SH-SY5Y (cell line): ENCODE results near the gene PFDN1.

ENCODE experiments used
- GATA2 ChIP-seq: IDR thresholded peaks from 2 replicates; pipeline ENCODE4 v1.6.1; 2011; ENCODE audit warnings: mild to moderate bottlenecking, low read depth, low read length
- GATA3 ChIP-seq: IDR thresholded peaks from 2 replicates; pipeline ENCODE4 v1.6.1; 2011; ENCODE audit warnings: low read depth, mild to moderate bottlenecking, low read length, moderate library complexity

Gene PFDN1

DNA sequence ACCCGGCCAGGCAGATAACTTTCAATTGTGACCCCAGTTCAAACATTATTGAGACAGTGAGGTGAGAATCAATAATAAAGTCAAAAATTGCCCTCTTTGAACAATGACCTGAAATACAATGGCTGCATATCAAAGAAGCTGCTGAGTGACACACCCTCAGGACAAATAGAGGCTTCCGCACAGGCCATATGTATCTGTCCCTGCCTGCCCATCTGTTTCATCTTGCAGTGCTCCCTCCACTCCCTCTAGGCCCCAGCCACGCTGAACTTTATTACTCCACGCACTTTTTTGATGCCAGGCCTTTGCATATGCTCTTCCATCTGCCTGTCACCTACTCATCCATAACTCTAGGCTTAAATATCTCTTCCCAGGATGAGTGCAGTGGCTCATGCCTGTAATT lies 15.9 kb upstream of the PFDN1 start:
- TF ChIP-seq GATA2 (no peak), GATA3 (no peak)

DNA sequence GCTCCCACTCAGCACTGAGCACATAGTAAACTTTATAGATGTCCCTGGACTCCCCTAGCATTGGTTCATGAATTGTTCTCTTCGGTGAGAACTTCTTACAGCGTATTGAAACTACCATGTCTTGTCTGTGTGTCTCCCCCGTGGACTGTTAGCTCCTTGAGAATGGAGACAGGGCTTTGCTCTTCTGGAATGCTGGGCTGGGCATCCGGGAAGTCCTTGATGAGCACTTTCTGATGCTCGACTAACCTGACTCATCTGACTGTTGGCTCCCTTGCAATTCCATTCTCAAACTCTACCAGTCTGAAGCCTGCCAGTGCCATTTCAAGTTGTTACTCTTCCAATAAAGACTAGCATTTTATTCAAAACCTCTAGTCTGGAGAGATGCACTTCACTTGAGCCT lies 15.0 kb upstream of the PFDN1 start:
- TF ChIP-seq GATA2: no peak
- no peak for TF ChIP-seq GATA3

DNA sequence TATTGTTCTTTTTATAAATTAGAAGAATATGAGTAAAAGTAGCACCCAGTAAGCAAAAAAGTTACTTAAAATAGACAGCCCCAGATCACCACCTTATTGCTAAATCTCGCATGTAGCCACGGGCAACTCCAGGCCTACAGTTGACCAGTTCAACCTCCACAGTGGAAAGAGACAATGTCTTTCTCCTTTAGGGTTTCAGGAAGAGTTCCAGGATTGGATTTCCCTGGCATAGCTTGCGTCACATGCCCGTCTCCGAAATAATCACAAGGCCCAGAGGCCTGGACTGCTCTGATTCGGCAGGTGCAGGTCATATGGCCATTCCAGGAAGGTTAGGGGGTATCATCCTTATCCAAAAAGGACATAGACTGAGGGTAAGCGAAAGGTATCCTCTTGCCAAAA lies 9.9 kb upstream of the PFDN1 start:
- no peak for TF ChIP-seq GATA2
- no peak for TF ChIP-seq GATA3

DNA sequence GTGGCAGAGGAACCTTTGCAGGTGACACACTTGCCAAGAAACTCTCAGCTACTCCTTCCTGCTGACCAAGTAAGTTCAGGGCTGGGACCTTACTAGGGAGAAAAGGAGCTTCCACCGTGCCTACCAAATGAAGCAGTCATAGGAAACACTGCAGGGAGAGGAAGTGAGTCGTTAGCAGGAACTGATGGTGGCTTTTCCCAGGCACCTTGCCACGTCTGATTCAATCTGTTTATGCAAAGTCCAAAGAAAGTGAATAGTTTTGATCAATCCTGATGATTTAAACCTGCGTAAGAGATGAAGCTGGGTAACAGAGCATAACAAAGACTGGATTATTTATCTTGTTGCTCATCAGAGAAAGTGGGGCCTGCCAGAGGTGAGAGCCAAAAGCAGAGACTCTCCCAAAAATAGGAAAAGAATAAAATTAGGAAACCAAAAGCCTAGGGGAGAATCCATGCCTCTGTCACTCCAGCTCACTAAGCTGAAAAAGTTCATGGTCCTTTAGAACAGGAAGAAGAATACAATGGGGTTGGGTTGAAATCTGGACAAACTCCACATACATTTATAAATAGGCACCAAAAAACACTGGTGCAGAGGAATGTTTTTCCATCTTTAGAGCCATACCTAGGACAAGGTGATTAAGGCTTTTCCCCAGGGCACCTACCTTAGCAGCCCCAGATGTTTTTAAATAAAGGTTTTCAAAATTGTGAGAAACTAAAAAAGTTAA lies 9.3 kb upstream of the PFDN1 start:
- TF ChIP-seq GATA2 (no peak), GATA3 (no peak)

DNA sequence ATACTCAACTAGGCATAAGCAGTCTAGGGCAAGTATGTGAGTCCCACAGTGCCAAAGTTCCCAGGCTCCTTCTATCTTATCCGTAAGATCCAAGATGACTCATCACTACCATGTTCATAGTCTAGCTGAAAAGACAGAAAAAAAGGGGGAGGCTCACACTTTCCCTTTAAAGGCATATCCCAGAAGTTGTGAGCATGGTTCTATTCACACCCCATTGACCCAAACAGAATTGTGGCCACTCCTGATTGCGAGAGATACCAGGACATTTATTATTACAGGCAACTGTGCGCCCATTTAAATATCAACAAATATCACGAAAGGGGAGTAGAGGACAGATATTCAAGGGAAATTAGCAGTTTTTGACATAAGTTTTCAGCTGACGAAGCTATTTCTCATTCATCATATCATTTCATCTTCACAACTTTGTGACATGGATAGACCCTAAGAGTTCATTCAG lies 8.1 kb upstream of the PFDN1 start:
- TF ChIP-seq GATA2 (no peak), GATA3 (no peak)

DNA sequence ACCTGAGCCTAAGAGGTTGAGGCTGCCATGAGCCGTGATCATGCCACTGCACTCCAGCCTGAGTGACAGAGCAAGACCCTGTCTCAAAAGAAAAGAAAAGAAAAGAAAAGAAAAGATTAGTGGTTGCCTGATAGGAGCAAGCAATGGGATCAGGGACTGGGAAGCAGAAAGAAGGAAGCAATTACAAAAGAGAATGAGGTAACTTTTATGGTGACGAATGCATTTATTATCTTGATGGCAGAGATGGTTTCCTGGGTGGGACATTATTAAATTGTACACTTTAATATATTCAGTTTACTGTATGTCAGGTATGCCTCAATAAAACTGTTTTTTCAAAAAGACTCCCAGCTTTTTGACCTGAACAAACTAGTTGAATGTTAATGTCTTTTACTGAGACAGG lies 7.5 kb upstream of the PFDN1 start:
- TF ChIP-seq GATA3 (no peak), GATA2 (no peak)

DNA sequence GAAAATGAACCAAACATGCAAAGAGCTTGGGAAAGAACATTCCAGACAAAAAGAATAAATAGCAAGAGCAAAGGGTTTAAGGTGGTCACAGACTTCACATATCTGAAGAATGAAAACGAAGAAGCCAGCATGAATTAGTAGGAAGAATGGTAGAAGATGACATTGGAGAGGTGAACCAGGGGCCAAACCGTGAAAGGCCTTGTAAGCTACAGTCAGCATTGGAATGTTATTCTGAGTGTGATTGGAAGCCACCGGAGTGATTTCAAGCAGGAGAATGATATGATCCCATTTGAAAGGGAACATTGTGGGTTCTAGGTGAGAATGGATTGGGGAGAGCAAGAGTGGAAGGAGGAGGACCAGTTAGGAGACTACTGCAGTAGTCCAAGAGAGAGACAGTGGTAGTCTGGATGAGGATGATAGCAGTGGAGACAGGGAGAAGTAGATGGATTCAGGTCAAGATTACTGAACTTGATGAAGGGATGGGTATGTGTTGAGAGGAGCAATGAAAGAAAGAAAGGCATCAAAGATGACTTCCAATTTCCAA lies 6.9 kb upstream of the PFDN1 start:
- TF ChIP-seq GATA2: no peak

DNA sequence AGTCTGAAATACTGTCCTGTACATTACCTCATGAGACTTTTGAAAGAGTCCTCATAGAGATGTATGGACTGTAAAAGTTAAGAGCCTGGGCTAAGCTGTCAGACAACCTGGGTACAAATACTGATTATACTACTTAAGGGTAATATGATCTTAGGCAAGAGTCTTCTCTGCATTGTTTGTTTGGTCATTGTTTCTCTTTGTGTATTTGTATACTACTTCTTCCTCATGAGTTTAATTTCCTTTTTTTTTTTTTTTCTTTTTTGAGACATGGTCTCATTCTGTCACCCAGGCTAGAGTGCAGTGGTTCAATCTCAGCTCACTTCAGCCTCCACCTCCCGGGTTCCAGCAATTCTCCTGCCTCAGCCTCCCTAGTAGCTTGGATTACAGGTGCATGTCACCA lies 2.6 kb upstream of the PFDN1 start:
- no peak for TF ChIP-seq GATA3
- no peak for TF ChIP-seq GATA2

DNA sequence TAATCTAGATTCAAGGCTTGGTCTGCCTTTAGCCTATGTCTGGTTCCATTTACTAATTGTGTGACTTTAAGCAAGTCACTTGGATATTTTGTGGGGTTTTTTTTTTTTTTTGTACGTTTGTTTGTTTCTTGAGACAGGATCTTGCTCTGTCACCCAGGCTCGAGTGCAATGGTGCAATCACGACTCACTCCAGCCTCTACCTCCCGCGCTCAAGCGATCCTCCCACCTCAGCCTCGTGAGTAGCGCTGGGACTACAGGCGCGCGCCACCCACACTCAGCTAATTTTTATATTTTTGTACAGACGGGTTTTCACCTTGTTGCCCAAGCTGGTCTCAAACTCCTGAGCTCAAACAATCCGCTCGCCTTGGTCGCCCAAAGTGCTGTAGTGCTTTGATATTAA lies 1.1 kb upstream of the PFDN1 start:
- TF ChIP-seq GATA3: no peak
- no peak for TF ChIP-seq GATA2

DNA sequence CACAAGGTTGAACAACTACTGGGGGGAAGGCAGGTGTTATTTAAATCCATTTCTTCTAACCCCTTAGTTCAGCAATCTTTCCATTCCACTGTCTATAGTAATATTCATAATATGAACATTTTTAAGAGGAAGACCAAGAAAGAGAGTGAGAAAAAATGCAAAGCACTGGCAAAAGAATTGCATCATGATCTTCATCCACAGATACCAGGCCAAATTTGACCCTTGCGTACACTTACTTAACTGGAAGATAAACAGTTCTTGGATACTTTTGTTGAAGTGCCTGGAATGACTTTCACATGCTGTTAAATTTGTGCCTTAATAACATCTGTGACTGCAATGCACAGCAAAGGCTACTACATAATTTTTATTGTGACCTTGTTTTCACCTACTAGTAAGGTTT lies 1.8 kb downstream of the PFDN1 start:
- TF ChIP-seq GATA3 (no peak), GATA2 (no peak)

DNA sequence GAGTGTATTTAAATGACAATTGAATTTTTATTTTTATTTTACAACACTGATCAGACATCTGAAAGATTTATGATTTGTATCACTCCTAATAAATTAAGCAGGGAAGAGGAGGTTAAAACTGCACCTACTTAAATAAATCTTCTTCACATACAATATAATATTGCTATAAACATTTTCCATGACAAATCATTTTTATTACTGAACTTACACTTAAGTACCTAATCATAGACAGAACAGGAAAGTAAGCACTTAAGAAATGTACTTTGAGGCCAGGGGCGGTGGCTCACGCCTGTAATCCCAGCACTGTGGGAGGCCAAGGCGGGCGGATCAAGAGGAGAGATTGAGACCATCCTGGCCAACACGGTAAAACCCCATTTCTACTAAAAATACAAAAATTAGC lies 3.8 kb downstream of the PFDN1 start:
- TF ChIP-seq GATA2: no peak
- no peak for TF ChIP-seq GATA3

DNA sequence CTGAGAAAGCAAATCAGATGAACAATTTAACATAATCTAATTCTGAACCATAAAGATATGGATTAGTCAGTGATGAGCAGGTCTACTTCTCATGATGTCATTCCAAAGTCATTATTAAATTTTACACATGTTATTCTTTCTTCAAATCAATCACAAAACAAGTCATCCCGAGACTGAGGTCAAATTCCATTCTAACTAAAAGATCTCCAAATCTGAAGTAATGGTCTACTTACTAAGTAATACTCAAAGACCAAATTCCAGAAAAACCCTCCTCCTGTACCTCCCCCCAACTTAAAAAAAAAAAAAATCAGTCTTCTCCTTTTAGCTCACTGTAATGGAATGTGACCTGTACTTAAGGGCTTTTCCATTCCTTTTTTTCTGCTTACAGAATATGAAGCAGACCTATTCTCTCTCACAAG lies 4.7 kb downstream of the PFDN1 start:
- no peak for TF ChIP-seq GATA2
- TF ChIP-seq GATA3: no peak

DNA sequence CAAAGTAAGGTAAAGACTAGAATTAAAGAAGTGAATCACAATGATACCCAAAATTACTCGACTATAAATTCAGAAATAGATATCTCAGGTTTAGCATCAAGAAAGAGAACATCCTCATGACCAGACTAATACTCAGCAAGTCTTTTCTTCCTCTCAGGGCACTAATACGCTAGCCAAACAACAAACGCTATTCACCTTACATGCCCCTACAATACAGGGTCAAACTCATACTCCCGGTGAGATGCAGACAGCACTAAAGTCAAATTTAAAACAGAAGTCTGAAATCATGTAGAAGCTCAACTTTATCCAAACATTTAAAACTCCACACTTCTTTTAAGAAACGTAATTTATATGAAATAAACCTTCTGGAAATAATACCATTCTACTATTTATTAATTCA lies 5.6 kb downstream of the PFDN1 start:
- TF ChIP-seq GATA3: no peak
- TF ChIP-seq GATA2: no peak

DNA sequence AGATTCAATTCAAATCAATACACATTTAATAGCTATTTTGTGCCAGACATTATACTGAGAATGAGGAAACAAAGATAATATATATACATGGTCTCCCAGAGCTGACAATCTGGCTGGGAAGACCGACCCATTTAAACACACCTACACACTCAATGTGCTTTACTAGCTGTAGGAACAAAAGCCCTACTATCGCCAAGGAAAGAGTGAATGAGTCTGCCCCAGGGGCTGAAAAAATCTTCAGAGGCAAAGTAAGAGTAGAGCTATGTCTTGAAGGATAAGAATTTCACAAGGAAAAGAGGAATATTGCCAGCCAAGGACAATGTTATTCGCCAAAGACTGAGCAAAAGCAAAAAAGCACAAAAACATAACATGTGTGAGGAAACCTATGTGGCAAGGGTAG lies 6.6 kb downstream of the PFDN1 start:
- TF ChIP-seq GATA2: no peak
- no peak for TF ChIP-seq GATA3

DNA sequence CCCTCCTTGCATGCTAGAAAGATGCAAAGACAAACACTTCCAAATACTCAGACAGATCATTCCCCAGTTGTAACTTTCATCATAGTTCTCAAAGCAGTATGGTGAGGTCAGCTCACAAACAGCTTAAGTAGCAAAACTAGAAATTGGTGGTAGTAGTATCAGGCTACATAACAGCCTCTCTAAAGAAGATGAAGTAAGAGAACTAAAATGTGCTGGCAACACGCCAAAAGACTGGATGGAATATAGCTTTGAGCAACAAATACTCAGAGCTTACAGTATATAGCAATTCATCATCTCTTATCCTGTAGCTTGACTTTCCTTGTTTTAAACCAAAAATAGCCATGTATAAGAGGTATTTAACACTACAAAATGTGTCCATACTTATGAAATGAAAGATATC lies 7.5 kb downstream of the PFDN1 start:
- TF ChIP-seq GATA2: no peak
- no peak for TF ChIP-seq GATA3

DNA sequence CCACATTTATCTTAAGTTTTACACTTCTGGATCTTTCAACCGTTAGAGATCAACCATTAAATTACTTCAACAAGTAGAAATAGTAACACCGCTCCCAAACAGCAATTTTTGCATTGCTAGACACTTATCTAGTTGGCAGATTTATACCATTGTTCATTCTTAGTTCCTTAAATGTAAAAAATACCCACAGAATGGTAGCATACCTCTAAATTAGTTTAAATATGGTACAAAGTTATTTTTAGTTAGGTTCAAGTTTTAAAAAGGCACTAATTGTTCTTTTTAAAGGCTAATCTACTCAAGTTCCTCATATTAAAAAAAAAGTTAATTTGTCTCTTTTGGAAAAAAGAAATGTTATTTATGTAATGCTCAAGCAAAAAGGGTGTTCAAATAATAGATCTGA lies 8.1 kb downstream of the PFDN1 start:
- TF ChIP-seq GATA2 (no peak), GATA3 (no peak)
